ENCODE results near the gene WDR47.
"Not testable (repeated sequence)": the region's sequence is repeated elsewhere in the genome, so short reads cannot be mapped to it uniquely, and the experiment has no call there.

The WDR47 gene

DNA sequence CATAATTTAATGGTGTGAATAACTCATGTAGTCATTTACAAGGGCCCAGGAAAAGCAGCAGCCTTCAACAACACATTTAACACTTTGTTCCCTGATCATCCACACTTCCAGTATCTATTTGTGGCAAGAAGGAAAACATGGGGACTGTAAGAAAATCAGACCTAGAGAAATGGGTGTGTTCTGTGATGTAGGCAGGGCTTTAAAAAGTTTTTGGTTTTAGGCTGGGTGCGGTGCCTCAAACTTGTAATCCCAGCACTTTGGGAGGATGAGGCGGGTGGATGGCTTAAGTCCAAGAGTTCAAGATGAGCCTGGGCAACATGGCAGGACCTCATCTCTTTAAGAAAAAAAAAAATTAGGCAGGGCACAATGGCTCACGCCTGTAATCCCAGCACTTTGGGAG, 14.2 kb upstream of the WDR47 start:
- no peak overlapping the region for H3K4me3 ChIP-seq (ENCODE audit: low read depth, low read length)

DNA sequence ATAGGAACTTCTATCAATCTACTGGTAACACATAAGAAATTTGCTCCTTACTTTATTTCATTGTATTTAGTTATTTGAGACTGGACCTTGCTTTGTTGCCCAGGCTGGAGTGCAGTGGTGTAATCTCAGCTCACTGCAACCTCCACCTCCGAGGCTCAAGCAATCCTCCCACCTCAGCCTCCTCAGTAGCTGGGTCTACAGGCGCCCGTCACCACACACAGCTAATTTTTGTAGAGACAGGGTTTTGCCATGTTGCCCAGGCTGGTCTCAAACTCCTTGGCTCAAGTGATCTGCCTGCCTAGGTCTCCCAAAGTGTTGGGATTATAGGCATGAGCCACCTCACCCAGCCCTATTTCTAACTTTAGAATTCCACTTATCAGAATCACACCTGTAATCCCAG, 10.2 kb upstream of the WDR47 start:
- not testable (repeated sequence) for H3K4me3 ChIP-seq (ENCODE audit: low read depth, low read length)

DNA sequence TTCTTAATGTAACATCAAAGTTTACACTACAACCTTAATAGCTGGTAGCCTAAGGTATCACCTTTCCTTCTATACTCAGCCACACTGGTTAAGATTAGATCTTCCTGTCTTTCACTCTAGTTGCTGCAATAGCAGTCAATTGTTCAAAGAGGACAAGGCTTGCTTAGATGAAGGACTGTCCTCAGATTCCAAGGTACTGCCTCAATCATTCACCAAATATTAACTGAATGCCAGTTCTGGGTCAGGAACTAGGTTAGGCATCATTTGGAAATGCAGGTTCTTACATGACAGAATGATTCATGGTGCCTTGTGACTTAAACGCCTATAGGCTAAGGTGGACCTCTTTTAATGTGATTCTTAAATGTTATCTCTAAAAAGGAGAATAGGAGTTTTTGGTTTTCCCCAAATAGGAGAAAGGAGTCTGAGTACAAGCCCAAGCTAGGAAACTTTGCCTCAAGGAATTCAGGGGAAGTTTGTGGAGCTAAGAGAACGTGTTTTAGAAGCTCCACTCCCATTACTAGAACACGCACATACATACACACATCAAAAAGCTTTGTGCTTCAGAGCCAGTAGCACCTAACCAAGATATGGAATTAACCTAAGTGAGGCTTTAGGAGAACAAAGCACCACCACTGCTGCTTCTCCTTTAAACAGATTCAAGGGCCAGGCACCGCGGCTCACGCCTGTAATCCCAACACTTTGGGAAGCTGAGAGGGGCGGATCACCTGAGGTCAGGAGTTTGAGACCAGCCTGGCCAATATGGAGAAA, 8.5 kb upstream of the WDR47 start:
- no peak overlapping the region for H3K4me3 ChIP-seq (ENCODE audit: low read depth, low read length)

DNA sequence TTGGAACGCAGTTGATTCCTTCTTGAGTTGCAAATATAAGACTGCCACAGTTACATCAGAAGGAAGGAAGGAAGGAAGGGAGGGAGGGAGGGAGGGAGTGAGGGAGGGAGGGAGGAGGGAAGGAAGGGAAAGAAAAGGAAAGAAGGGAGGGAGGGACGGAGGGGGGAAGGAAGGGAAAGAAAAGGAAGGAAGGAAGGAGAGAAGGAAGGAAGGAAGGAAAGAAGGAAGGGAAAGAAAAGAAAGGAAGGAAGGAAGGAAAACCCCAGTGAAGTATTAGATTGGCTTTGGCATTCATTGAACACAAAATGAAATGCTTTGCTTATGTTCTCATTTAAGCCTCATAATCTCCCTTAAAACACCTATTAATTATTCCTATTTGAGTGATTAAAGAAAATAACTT, 6.4 kb upstream of the WDR47 start:
- H3K4me3 ChIP-seq (ENCODE audit: low read depth, low read length), result no peak overlapping the region

DNA sequence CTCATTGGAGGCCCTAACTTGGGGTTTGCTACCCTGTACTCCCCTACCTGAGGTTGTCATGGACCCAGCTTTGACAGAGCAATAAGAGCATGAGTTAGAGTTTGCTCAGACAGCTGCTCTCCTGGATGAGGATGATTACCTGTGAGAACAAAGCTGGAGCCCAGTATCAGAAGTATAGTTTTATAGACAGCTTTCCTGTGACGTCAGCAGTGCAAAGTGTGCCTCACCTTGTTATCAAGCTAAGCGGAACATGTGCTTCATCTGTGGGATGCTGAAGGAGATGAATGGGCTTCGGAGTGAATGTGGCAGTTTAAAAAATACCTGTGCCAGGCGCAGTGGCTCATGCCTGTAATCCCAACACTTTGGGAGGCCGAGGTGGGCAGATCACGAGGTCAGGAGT, 5.4 kb upstream of the WDR47 start:
- H3K4me3 ChIP-seq (ENCODE audit: low read depth, low read length), result no peak overlapping the region

DNA sequence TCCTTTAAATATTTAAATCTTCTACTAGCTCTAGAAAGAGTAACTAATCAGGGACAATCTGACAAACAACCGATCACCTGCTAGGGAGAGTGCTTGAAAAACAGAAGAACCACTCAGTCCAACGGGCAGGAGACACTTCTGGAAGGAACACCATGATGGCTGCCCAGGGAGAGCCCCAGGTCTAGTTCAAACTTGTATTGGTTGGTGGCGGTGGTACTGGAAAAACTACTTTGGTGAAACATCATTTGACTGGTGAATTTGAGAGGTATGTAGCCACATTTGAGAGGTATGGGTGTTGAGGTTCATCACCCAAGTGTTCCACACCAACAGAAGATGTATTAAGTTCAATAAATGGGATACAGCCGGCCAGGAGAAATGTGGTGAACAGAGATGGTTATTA, 4.8 kb upstream of the WDR47 start:
- no peak overlapping the region for H3K4me3 ChIP-seq (ENCODE audit: low read depth, low read length)

DNA sequence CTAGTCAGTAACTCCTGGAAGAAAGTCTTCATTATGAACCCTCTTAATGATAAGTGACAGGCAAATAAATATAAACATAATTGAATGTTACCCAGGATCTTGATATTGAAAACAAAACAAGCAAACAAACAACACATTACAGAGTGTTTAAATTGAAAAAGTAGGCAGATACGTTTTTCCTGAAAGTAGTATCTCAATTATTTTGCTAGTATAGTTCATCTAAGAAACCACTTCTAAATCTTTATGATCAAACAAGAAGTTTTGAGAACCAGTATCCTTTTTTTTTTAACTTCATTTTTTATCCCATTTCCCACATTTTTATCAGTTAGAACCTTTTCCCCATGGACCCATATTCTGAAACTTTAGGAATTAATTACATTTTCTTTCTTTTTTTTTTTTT, 3.7 kb upstream of the WDR47 start:
- H3K4me3 ChIP-seq (ENCODE audit: low read depth, low read length), result no peak overlapping the region

DNA sequence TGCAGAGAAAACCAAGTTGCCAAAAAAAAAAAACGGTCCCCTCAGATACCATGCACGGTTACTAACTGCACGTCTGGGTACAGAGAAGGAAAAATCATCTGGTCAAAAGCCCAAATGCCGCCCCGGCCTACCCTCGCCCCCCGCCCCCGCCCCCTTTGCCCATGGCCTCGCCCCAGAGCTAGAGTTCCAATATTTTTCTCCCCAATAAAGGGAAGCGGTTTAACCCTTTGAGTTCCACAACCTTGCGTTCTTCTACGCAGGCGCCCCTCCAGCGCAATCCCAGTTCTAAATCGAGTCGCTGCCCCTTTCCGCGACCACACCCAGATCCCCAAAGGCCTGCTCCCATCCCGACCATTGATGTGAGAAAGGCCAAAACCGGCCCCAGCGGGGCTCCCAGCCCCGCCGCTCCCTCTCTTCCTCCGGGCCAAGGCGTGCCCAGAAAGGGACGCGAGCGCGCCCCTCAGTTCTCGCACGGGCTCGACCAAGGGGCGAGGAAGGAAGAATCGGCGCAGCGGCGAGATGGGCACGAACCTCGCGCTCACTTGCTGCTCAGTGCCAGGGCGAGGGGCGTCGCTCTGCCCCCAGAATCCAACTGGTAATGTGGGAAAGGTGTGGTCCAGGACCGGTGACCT, 797 bp downstream of the WDR47 start:
- peak overlapping the region; percentile 86 for H3K4me3 ChIP-seq (ENCODE audit: low read depth, low read length)

DNA sequence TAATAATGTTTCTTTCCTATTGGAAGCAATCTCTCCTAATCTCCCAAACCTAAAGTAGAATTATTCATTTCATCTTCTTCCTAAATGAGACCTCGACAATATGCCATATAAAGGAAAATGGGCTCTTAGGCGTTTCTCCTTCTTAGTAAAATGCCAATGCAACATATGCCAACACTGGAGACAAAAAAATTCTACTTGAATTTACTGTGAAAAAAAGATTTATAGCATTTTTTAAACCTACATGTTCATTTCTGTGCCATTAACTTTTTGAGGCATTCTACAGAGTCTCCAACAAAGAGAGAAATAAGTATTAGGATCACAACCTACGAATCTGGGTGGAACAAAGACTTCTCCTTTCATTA, 1.3 kb downstream of the WDR47 start:
- peak overlapping the region; percentile 86 for H3K4me3 ChIP-seq (ENCODE audit: low read depth, low read length)

DNA sequence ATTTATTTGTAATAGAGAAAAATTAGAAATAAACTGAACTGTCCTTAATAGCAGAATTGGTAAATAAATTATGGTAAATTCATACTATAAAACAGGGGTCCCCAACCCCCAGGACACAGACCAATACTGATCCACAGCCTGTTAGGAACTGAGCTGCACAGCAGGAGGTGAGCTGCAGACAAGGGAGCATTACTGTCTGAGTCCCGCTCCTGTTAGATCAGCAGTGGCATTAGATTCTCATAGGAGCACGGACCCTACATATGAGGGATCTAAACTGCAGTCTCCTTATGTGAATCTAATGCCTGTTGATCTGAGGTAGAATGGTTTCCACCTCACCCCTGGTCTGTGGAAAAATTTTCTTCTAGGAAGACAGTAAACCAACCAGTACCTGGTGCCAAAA, 7.5 kb downstream of the WDR47 start:
- no peak overlapping the region for H3K4me3 ChIP-seq (ENCODE audit: low read depth, low read length)

DNA sequence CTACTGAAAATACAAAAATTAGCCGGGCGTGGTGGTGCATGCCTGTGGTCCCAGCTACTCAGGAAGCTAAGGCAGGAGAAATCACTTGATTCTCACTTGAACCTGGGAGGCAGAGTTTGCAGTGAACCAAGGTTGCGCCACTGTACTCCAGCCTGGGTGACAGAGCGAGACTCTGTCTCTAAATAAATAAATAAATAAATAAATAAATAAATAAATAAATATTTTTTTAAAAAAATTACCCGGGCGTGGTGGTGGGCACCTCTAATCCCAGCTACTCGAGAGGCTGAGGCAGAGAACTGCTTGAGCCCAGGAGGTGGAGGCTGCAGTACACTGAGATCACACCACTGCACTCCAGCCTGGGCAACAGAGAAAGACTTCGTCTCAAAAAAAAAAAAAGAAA, 12.4 kb downstream of the WDR47 start:
- not testable (repeated sequence) for H3K4me3 ChIP-seq (ENCODE audit: low read depth, low read length)

DNA sequence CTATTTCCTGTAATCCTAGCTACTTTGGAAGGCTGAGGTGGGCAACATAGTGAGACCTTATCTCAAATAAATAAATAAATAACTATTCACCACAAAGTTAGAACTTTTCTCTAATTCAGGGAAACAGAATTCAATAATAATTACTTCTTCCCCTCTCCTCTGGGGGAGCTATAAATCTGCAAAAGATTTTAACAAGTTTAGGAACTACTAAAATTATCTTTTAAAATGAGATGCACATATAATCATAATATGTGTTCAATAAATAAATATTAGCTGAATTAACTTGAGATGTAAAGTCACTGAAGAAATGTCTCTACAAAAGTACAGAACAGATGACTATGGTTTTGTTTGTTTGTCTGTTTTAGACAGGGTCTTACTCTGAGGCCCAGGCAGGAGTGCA, 14.1 kb downstream of the WDR47 start:
- no peak overlapping the region for H3K4me3 ChIP-seq (ENCODE audit: low read depth, low read length)

DNA sequence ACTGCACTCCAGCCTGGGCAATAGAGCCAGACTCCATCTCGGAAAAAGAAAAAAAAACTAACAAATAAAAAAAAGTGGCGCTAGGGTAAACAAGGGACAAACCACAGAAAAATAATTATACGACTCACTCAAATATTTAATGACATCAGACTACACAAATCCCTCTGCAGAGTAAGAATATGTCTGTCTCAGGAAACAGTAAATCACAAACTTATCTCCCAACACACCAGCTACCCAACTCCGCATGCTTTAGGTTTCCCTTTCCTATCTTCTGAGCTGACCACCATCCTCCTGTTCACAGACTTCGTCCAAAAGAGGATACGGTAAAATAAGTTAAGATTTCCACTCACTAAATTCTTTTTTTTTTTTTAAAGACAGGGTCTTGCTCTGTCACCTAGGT, 16.2 kb downstream of the WDR47 start:
- H3K4me3 ChIP-seq (ENCODE audit: low read depth, low read length), result no peak overlapping the region

DNA sequence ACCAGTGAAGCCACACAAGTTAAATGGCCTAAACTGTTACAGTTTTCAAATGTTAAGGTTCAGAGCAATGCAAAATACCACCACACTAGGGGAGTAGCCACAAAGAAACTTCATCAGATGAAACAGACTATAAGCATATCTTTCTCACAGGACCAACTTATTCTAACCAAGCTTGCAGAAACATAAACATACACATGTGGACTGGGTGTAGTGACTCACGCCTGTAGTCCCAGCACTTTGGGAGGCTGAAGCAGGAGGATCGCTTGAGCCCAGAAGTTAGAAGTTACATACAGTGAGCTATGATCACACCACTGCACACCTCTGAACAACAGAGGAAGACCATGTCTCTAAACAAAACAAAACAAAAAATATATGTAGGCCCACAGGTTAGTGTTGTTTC, 17.3 kb downstream of the WDR47 start:
- no peak overlapping the region for H3K4me3 ChIP-seq (ENCODE audit: low read depth, low read length)

DNA sequence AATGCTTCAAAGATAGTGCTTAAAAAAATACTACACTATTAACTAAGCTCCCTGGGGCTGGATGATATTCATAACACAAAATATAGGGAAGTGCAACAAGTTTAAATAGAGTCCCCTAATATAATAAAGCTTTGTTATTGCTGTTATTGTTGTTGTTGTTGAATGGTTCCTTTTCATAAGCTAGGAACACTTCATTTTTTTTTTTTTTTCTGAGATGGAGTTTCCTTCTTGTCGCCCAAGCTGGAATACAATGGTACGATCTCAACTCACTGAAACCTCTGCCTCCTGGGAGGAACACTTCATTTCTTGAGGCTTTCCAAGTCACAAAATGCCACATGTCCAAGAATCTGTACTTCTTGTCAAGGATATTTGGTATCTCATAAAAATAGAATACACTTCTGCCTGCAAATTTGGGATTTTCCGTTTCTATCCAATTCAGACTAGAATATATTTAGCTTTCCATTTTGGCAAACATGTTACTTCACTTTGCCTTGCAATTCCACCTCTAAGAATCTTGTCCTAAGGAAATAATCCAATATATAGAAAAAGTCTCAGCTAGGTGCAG, 21.1 kb downstream of the WDR47 start:
- no peak overlapping the region for H3K4me3 ChIP-seq (ENCODE audit: low read depth, low read length)

DNA sequence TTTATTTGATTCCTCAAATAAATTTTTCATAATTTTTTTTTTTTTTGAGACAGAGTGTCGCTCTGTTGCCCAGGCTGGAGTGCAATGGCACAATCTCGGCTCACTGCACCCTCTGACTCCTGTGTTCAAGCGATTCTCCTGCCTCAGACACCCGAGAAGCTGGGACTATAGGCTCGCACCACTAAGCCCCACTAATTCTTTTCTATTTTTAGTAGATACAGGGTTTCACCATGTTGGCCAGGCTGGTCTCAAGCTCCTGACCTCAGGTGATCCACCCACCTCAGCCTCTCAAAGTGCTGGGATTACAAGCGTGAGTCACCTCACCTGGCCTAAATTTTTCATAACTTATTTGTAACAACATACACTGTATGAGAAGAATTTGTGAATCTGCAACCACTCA, 24.2 kb downstream of the WDR47 start:
- H3K4me3 ChIP-seq (ENCODE audit: low read depth, low read length), result not testable (repeated sequence)

DNA sequence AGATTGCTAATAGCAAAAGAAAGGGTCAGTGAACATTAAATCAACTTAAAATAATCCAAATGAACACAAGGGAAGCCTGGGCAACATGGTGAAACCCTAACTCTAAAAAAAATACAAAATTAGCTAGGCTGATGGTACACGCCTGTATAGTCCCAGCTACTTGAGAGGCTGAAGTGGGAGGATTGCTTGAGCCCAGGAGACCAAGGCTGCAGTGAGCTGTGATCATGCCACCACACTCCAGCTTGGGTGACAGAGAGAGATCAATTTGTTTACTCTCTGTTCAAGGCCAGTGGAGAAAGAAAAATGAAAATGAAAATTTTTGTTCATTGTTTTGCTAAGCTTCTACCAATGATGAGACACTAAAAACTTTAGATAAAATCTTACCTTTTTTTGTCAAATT, 24.8 kb downstream of the WDR47 start:
- no peak overlapping the region for H3K4me3 ChIP-seq (ENCODE audit: low read depth, low read length)

DNA sequence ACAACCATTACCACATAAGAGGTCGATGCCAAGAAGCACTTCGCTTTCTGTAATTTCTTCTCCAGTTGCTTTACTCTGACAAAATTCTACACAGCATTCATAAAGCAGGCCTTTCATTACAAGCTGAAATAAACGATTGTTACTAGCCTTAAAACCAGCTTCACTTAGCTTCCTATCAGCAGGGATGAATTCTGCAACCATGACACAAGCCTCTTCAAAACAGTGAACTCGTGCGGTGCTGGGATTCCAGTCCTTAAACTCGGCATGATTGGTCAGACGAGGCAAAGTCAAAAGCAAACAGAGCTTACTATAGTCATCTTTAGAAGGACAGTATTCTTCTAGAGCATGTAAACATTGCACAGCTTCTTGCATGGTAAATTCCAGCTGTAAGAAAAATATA, 30.6 kb downstream of the WDR47 start:
- H3K4me3 ChIP-seq (ENCODE audit: low read depth, low read length), result no peak overlapping the region

DNA sequence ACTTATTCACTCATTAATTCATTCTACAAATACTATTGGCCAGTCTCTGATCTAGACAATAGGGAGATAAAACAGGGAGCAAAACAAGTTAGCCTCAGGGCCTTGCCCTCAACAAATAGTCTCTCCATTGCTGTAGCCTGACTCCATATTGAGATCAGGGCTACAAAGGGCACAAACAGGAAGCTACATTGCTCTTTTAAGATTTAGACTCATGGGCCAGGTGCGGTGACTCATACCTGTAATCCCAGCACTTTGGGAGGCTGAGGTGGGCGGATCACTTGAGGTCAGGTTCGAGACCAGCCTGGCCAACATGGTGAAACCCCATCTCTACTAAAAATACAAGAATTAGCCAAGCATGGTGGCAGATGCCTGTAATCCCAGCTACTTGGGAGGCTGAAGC, 45.3 kb downstream of the WDR47 start:
- H3K4me3 ChIP-seq (ENCODE audit: low read depth, low read length), result not testable (repeated sequence)

DNA sequence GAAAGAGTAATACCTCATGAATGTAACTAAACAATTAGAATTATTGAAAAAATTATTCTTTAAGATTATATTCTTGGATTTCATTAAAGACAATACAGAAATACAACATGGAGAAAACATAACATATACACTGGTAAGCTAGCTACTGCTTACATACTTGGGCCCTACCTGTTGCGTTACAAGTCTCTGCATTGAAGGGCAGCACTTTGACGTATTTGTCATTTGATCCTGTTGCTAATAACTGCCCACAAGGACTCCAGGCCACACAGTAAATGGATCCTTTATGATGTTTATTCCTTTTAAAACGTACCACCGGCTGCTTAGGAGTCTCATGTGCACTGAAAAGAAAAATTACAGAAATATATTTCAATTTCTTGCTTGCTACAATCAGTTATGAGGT, 58.8 kb downstream of the WDR47 start:
- H3K4me3 ChIP-seq (ENCODE audit: low read depth, low read length), result no peak overlapping the region

DNA sequence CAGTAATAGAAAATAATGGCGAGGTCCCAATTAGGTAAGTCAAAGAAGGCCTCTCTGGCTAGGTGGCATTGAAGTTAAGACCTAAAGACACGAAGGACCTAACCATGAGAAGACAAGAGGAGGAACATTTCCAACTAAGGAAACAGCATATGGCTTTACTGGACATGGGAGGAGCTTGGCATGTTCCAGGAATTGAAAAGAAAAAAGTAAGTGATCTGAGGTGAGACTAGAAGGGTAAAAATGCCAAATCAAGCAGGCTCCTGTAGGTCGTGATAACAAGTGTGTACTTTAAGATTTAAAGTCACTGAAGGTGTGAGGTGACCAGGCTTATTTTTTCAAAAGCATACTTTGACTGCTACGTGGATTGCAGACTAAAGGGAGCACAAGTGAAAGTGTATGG, 65.2 kb downstream of the WDR47 start:
- no peak overlapping the region for H3K4me3 ChIP-seq (ENCODE audit: low read depth, low read length)

DNA sequence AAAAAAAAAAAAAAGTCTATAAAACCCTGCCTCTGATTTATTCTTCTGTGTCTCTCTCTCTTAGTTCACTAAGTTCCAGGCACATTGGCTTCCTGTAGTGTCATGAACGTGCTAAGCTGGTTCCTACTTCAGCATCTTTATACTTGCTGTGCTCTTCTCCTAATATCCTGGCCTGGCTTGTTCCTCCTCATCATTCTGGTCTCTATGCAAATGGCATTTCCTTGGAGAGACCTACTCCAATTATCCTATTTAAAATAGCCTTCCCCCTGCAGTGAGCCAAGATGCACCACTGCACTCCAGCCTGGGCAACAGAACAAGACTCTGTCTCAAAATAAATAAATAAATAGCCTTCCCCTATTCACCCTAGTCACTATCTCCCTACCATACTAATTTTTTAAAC, 69.0 kb downstream of the WDR47 start:
- H3K4me3 ChIP-seq (ENCODE audit: low read depth, low read length), result no peak overlapping the region

DNA sequence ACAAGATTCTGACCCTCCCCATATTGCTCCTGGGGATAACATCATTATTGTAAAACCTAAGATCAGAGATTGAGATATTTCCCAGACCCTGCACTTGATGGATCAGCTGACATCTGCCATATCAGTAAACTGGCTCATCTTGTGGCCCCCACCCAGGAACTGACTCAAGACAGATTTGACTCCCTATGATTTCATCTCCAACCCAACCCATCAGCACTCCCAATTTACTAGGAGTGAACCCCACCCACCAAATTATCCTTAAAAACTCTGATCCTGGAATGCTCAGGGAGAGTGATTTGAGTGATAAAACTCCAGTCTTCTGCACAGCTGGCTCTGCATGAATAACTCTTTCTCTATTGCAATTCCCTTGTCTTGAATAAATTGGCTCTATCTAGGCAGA, 72.6 kb downstream of the WDR47 start:
- H3K4me3 ChIP-seq (ENCODE audit: low read depth, low read length), result no peak overlapping the region

Measured in iPS-11a (cell line).